GM12878 (cell line): ENCODE measurements around the gene DNPEP. TPM values are rescaled to one million over a fixed set of nuclear protein-coding genes. Genes with fewer than 3 reads are reported as not detected.

Experiments used
- ATAC-seq: fragments of 200-7000 bp; cut with Tn5 transposase; 3 replicates; pipeline ENCODE4 v1.9.1; 2020; ENCODE audit warnings: mild to moderate bottlenecking, moderate library complexity
- BruUV-seq: library from RNA; stranded (reverse); fragments of 400-500 nt; replicated peaks from 2 replicates; lab custom pipeline; 2021; lab: Mats Ljungman, UMichigan
- CTCF ChIA-PET: fragments of 300-600 bp; sonication (Branson Sonifier 250); formaldehyde crosslinking; extraction: SDS; loops from one replicate; lab custom pipeline; 2021; ENCODE audit warnings: inconsistent platforms; lab: Yijun Ruan, JAX
- POLR2A ChIA-PET: fragments of 350-600 bp; formaldehyde crosslinking; extraction: SDS; loops from one replicate; lab custom pipeline; 2021; ENCODE audit warnings: inconsistent platforms; lab: Charles Lee
- RAD21 ChIA-PET: fragments of 300-600 bp; sonication (Branson Sonifier 250); formaldehyde crosslinking; loops from one replicate; lab custom pipeline; 2023; ENCODE audit warnings: antibody characterized with exemption; ENCODE audit not compliant: unreplicated experiment; lab: Charles Lee
- SMC1A ChIA-PET: fragments of 300-600 bp; sonication (Branson Sonifier 250); formaldehyde crosslinking; loops from one replicate; lab custom pipeline; 2023; ENCODE audit not compliant: unreplicated experiment, uncharacterized antibody; lab: Charles Lee
- DNase-seq: peaks from one replicate; pipeline ENCODE4 v3.0.0-alpha.2; 2011; ENCODE audit warnings: low read depth, low spot score
- FAIRE-seq: peaks from 3 replicates; lab custom pipeline; 2011; peaks lifted over from hg19 to GRCh38; lab: Jason Lieb, UNC
- H2AFZ ChIP-seq: 2 replicates; pipeline ENCODE4 v1.6.0; 2011; ENCODE audit warnings: low read depth, low read length, control low read depth; ENCODE audit not compliant: control insufficient read depth
- H3K27ac ChIP-seq: 2 replicates; pipeline ENCODE4 v1.5.1; 2011; ENCODE audit warnings: control low read depth; ENCODE audit not compliant: control insufficient read depth, insufficient read depth
- H3K27me3 ChIP-seq, 2 experiments: replicated peaks in 1 of 2; 2 replicates each; pipeline versions ENCODE4 v1.6.0 to v1.6.1; 2011; ENCODE audit warnings: low read length in 1 of 2; ENCODE audit not compliant: control insufficient read depth in 2 of 2, insufficient read depth in 2 of 2
- H3K36me3 ChIP-seq, 2 experiments: 2 replicates each; pipeline ENCODE4 v1.5.1; 2011; ENCODE audit warnings: low read length in 1 of 2; ENCODE audit not compliant: control insufficient read depth in 2 of 2, insufficient read depth in 2 of 2
- H3K4me1 ChIP-seq: 2 replicates; pipeline ENCODE4 v1.6.1; 2011; ENCODE audit warnings: mild to moderate bottlenecking, low read length, moderate library complexity, mixed read lengths; ENCODE audit not compliant: control insufficient read depth, insufficient read depth
- H3K4me2 ChIP-seq: 2 replicates; pipeline ENCODE4 v1.6.0; 2011; ENCODE audit warnings: control low read depth; ENCODE audit not compliant: control insufficient read depth, insufficient read depth
- H3K4me3 ChIP-seq: fragments of 200-600 bp; sonication (generic); 2 replicates; pipeline ENCODE4 v1.5.1; 2016
- H3K79me2 ChIP-seq: 2 replicates; pipeline ENCODE4 v1.6.0; 2011; ENCODE audit warnings: low read length; ENCODE audit not compliant: control insufficient read depth, insufficient read depth
- H3K9ac ChIP-seq: 2 replicates; pipeline ENCODE4 v1.8.0; 2011; ENCODE audit warnings: low read length, control low read depth, mixed read lengths; ENCODE audit not compliant: control insufficient read depth, insufficient read depth
- H3K9me3 ChIP-seq: replicated peaks from 3 replicates; pipeline ENCODE4 v1.5.1; 2011; ENCODE audit warnings: mild to moderate bottlenecking, low read length; ENCODE audit not compliant: control insufficient read depth, insufficient read depth
- H4K20me1 ChIP-seq: 2 replicates; pipeline ENCODE4 v1.6.0; 2011; ENCODE audit not compliant: control insufficient read depth, insufficient read depth
- ASH2L ChIP-seq: fragments of 300-600, 200-600 bp; sonication (generic); IDR thresholded peaks from 2 replicates; pipeline ENCODE4 v1.6.1; 2017; ENCODE audit warnings: low read depth, mild to moderate bottlenecking, borderline replicate concordance
- BHLHE40 ChIP-seq, 2 experiments: fragments of 450-650 bp in 1 of 2; IDR thresholded peaks; 2 replicates each; pipeline ENCODE4 v1.6.1; 2011 to 2017; ENCODE audit warnings: low read depth in 2 of 2, borderline replicate concordance in 1 of 2, improper control_type of control experiment in 1 of 2, low read length in 1 of 2, mild to moderate bottlenecking in 1 of 2
- EP300 ChIP-seq, 2 experiments: fragments of 150-350 bp in 1 of 2; IDR thresholded peaks; 2 replicates each; pipeline ENCODE4 v1.6.1; 2011 to 2012; ENCODE audit warnings: low read depth in 2 of 2, low read length in 2 of 2, borderline replicate concordance in 1 of 2, improper control_type of control experiment in 1 of 2, inconsistent platforms in 1 of 2; ENCODE audit not compliant: control insufficient read depth in 1 of 2
- MAX ChIP-seq: IDR thresholded peaks from 2 replicates; pipeline ENCODE4 v1.6.1; 2012; ENCODE audit warnings: low read depth, low read length, improper control_type of control experiment
- NR2C1 ChIP-seq: fragments of 450-650 bp; IDR thresholded peaks from 2 replicates; pipeline ENCODE4 v1.6.1; 2017; ENCODE audit warnings: antibody characterized with exemption, mild to moderate bottlenecking, moderate library complexity
- RB1 ChIP-seq: fragments of 450-650 bp; formaldehyde crosslinking; IDR thresholded peaks from 2 replicates; pipeline ENCODE4 v1.6.1; 2017; ENCODE audit warnings: mild to moderate bottlenecking, borderline replicate concordance
- SRF ChIP-seq, 2 experiments: IDR thresholded peaks; 2 replicates each; pipeline ENCODE4 v1.6.1; 2011; ENCODE audit warnings: low read depth in 2 of 2, low read length in 2 of 2, mild to moderate bottlenecking in 1 of 2, moderate library complexity in 1 of 2
- ZBED1 ChIP-seq: IDR thresholded peaks from 2 replicates; pipeline ENCODE4 v1.6.1; 2016; ENCODE audit warnings: borderline replicate concordance
- ZNF217 ChIP-seq: fragments of 450-650 bp; IDR thresholded peaks from 2 replicates; pipeline ENCODE4 v1.6.1; 2017; ENCODE audit warnings: antibody characterized with exemption, mild to moderate bottlenecking
- ZNF24 ChIP-seq: fragments of 450-650 bp; IDR thresholded peaks from 2 replicates; pipeline ENCODE4 v1.6.1; 2017; ENCODE audit warnings: antibody characterized with exemption, mild to moderate bottlenecking
- WGBS: methylation state at CpG from one replicate; pipeline ENCODE4 v1.1.6; 2016; ENCODE audit warnings: low lambda C conversion rate; ENCODE audit not compliant: insufficient replicate concordance, insufficient coverage; ENCODE audit errors: missing lambda C conversion rate; 5-methylcytosine and 5-hydroxymethylcytosine counted together
- in situ Hi-C: fragments of 300-500 bp; cut with MboI; formaldehyde crosslinking; loops from 9 replicates; pipeline ENCODE4 v1.14.3; 2018; ENCODE audit warnings: mixed read lengths
- intact Hi-C: fragments of 100-400 bp; cut with micrococcal nuclease; formaldehyde crosslinking; loops from one replicate; pipeline ENCODE4 v1.14.2; 2022; ENCODE audit not compliant: unreplicated experiment
- polyA plus RNA-seq, 11 experiments: library from polyadenylated mRNA; depleted of rRNA in 4 of 11; unstranded in 6 of 11; stranded (reverse) in 5 of 11; fragments of >200 nt; fragmentation: Nextera tagmentation in 4 of 11; fragmentation: Illumina TruSeq in 1 of 11; extraction: Ambion mirVana in 4 of 11; extraction: Trizol in 1 of 11; gene quantifications; 1 replicate in 1 of 11; 2 replicates in 10 of 11; pipeline versions ENCODE4 v1.2.1 to v1.2.3, GENCODE V29; 2011 to 2016; ENCODE audit warnings: inconsistent platforms in 2 of 11, missing spikeins in 2 of 11, low read depth in 1 of 11
- total RNA-seq, 4 experiments: library from RNA; depleted of rRNA in 3 of 4; stranded (reverse); fragments of >200 nt in 3 of 4; fragmentation: Illumina TruSeq in 1 of 4; extraction: Trizol in 1 of 4; gene quantifications; 2 replicates each; pipeline versions ENCODE4 v1.2.1 to v1.2.3, GENCODE V29; 2013 to 2021
- TF ChIP-seq, protein P1 (sequence below): IDR thresholded peaks from 2 replicates; pipeline ENCODE4 v1.6.1; 2011; ENCODE audit warnings: mild to moderate bottlenecking, low read depth, low read length, moderate library complexity; ENCODE audit not compliant: insufficient replicate concordance
- TF ChIP-seq, protein P2 (sequence below): IDR thresholded peaks from 2 replicates; pipeline ENCODE4 v1.6.1; 2012; ENCODE audit warnings: improper control_type of control experiment, low read depth, low read length; ENCODE audit not compliant: insufficient replicate concordance

Gene DNPEP
- total and polyA plus RNA-seq, 10 of the 15 experiments (the other 5 are each of a cell fraction or from before 2014, with no cell fraction given) = 33.1 to 82.0 (median 64.1) TPM

- TF ChIP-seq ZBED1 = no peak
- TF ChIP-seq SRF (IDR thresholded peaks at IDR 0.05; ENCODE audit: low read depth in 2 of 2, low read length in 2 of 2) = no peak
- no peak for TF ChIP-seq MAX
- no peak for TF ChIP-seq ASH2L
- TF ChIP-seq ZNF217 = no peak
- no peak for TF ChIP-seq EP300 (IDR thresholded peaks at IDR 0.05; ENCODE audit: borderline replicate concordance in 1 of 2, control insufficient read depth in 1 of 2, low read depth in 2 of 2, low read length in 2 of 2)
Measured at GRCh38 chr2:219419012-219419324, 31.3 kb upstream of the DNPEP start (continued).

GRCh38 chr2:219418155-219419011, 30.7 kb upstream of the DNPEP start, which contains the start of gene DES:
Gene DES (plus strand): TSS chr2:219418377. CDS start chr2:219418463, 86 bp downstream.
- Histone ChIP-seq H4K20me1 (no peaks in the 10 kb centered on the region), H3K4me2 (no peak within 1 kb of the TSS), H3K36me3 (no peaks in the 10 kb centered on the region), H3K27ac (no peak within 1 kb of the TSS), H3K27me3 (peaks cover 0 to 2% of the 10 kb centered on the region in 2 experiments; a peak in 2 of 4 replicates), H3K9me3 (no peaks in the 10 kb centered on the region), H2AFZ (no peak within 1 kb of the TSS), H3K4me1 (no peaks in the 10 kb centered on the region), H3K9ac (no peak within 1 kb of the TSS), H3K79me2 (no peaks in the 10 kb centered on the region), H3K4me3 (no peak within 1 kb of the TSS)
- ChIA-PET CTCF (no interaction called here), RAD21 (no interaction called here), POLR2A (no interaction called here), SMC1A (no interaction called here)
- WGBS = 54% methylated on average over 41 of the region's 98 CpGs
- ATAC-seq (no peak), DNase-seq (no peak), FAIRE-seq (no peak)
- intact Hi-C loops = no loop called here
- in situ Hi-C loops = no loop called here
- BruUV-seq = no TSS peak
- no peak for TF ChIP-seq NR2C1
- TF ChIP-seq, protein P1, sequence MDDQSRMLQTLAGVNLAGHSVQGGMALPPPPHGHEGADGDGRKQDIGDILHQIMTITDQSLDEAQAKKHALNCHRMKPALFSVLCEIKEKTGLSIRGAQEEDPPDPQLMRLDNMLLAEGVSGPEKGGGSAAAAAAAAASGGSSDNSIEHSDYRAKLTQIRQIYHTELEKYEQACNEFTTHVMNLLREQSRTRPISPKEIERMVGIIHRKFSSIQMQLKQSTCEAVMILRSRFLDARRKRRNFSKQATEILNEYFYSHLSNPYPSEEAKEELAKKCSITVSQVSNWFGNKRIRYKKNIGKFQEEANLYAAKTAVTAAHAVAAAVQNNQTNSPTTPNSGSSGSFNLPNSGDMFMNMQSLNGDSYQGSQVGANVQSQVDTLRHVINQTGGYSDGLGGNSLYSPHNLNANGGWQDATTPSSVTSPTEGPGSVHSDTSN = no peak
- no peak for TF ChIP-seq RB1
- TF ChIP-seq ZNF24 = no peak
- TF ChIP-seq BHLHE40 (IDR thresholded peaks at IDR 0.05; ENCODE audit: borderline replicate concordance in 1 of 2, low read depth in 2 of 2, low read length in 1 of 2) = no peak
- TF ChIP-seq, protein P2, sequence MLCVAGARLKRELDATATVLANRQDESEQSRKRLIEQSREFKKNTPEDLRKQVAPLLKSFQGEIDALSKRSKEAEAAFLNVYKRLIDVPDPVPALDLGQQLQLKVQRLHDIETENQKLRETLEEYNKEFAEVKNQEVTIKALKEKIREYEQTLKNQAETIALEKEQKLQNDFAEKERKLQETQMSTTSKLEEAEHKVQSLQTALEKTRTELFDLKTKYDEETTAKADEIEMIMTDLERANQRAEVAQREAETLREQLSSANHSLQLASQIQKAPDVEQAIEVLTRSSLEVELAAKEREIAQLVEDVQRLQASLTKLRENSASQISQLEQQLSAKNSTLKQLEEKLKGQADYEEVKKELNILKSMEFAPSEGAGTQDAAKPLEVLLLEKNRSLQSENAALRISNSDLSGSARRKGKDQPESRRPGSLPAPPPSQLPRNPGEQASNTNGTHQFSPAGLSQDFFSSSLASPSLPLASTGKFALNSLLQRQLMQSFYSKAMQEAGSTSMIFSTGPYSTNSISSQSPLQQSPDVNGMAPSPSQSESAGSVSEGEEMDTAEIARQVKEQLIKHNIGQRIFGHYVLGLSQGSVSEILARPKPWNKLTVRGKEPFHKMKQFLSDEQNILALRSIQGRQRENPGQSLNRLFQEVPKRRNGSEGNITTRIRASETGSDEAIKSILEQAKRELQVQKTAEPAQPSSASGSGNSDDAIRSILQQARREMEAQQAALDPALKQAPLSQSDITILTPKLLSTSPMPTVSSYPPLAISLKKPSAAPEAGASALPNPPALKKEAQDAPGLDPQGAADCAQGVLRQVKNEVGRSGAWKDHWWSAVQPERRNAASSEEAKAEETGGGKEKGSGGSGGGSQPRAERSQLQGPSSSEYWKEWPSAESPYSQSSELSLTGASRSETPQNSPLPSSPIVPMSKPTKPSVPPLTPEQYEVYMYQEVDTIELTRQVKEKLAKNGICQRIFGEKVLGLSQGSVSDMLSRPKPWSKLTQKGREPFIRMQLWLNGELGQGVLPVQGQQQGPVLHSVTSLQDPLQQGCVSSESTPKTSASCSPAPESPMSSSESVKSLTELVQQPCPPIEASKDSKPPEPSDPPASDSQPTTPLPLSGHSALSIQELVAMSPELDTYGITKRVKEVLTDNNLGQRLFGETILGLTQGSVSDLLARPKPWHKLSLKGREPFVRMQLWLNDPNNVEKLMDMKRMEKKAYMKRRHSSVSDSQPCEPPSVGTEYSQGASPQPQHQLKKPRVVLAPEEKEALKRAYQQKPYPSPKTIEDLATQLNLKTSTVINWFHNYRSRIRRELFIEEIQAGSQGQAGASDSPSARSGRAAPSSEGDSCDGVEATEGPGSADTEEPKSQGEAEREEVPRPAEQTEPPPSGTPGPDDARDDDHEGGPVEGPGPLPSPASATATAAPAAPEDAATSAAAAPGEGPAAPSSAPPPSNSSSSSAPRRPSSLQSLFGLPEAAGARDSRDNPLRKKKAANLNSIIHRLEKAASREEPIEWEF = no peak
